Measurements from ENCODE around the gene CLDN8. TPM values are rescaled to one million over a fixed set of nuclear protein-coding genes. Genes with fewer than 3 reads are reported as not detected.

The CLDN8 gene
- total RNA-seq, 1 donor from 2014 or later = not detected

DNA sequence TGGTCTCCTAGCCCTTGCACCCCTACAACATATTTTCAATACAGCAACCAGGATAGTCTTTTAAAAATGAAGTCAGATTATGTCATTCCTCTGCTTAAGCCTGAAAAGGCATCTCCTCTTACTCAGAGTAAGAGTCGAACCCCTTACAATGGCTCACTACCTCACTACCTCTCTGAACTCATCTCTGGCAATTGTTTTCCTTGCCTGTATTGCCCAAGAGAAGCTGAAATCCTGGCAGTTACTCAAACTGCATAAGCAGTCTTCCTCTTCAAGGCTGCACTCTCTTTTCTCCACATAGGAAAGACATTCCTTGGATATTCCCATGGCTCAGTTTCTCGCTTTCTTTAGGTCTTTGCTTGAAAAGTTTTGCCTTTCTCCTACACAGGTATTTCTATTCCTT is 22.7 kb downstream of the CLDN8 start:
- TF ChIP-seq CTCF (IDR thresholded peaks at IDR 0.05; ENCODE audit: partially characterized antibody, unreplicated experiment) = no peak
- H3K27me3 Mint-ChIP-seq (ENCODE audit: unreplicated experiment) = no peaks in the 10 kb centered on the region
- no peak overlapping the region for H3K4me3 Mint-ChIP-seq (ENCODE audit: unreplicated experiment)
- no peaks in the 10 kb centered on the region for H3K4me1 Mint-ChIP-seq (ENCODE audit: low read depth, unreplicated experiment)
- H3K27ac Mint-ChIP-seq (ENCODE audit: unreplicated experiment) = no peak overlapping the region
- H3K9me3 Mint-ChIP-seq (ENCODE audit: unreplicated experiment) = no peaks in the 10 kb centered on the region
- no peaks in the 10 kb centered on the region for H3K36me3 Mint-ChIP-seq (ENCODE audit: unreplicated experiment)
- DNase-seq = no peak

DNA sequence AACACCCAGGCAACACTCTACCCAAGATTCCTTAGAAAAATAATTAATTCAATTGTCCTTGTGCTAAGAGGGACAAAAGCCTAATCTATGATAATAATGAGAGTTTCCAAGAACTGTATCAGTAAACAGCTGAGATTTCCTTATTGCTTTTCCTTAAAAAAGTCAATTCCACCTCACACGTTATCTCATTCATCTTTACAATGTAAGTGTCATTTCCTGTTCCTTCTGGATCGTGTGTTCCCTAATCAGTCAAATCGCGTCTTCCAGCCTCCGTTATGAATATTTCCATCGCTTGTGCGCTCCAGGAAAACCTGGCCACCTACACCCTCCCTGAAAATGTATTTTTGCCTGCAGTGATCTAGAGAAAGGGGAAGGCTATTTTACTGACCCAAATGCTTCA is 25.3 kb downstream of the CLDN8 start:
- H3K27ac Mint-ChIP-seq (ENCODE audit: unreplicated experiment) = no peak overlapping the region
- no peak for TF ChIP-seq CTCF (IDR thresholded peaks at IDR 0.05; ENCODE audit: partially characterized antibody, unreplicated experiment)
- no peaks in the 10 kb centered on the region for H3K36me3 Mint-ChIP-seq (ENCODE audit: unreplicated experiment)
- no peaks in the 10 kb centered on the region for H3K9me3 Mint-ChIP-seq (ENCODE audit: unreplicated experiment)
- no peak for DNase-seq
- H3K27me3 Mint-ChIP-seq (ENCODE audit: unreplicated experiment) = no peaks in the 10 kb centered on the region
- no peaks in the 10 kb centered on the region for H3K4me1 Mint-ChIP-seq (ENCODE audit: low read depth, unreplicated experiment)
- no peak overlapping the region for H3K4me3 Mint-ChIP-seq (ENCODE audit: unreplicated experiment)

DNA sequence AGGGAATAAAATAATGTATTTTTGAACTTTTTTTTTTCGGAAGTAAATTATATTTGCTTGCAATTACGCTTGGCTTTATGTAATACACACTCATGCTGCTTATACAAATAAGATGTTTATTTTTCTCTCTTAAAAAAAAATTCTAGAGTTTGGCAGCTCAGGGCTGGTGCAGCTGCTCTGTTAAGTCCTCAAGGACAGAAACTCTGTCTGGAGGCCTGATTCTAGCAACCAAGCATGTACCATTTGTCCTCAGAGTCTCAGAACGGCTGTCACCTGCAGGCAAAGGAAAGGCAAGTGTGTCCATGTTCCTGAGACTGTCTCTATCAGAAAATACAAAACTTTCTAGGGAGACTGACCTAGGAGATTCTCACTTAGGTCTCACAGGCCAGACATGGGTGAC is 26.1 kb downstream of the CLDN8 start:
- Mint-ChIP-seq H3K9me3 (ENCODE audit: unreplicated experiment) (no peaks in the 10 kb centered on the region), H3K36me3 (ENCODE audit: unreplicated experiment) (no peaks in the 10 kb centered on the region), H3K27me3 (ENCODE audit: unreplicated experiment) (no peaks in the 10 kb centered on the region), H3K4me3 (ENCODE audit: unreplicated experiment) (no peak overlapping the region), H3K4me1 (ENCODE audit: low read depth, unreplicated experiment) (no peaks in the 10 kb centered on the region), H3K27ac (ENCODE audit: unreplicated experiment) (no peak overlapping the region)
- DNase-seq = no peak
- no peak for TF ChIP-seq CTCF (IDR thresholded peaks at IDR 0.05; ENCODE audit: partially characterized antibody, unreplicated experiment)

GRCh38 chr21:30186242-30186641 is 29.7 kb downstream of the CLDN8 start:
- H3K9me3 Mint-ChIP-seq (ENCODE audit: unreplicated experiment) = no peaks in the 10 kb centered on the region
- no peaks in the 10 kb centered on the region for H3K36me3 Mint-ChIP-seq (ENCODE audit: unreplicated experiment)
- no peak overlapping the region for H3K27ac Mint-ChIP-seq (ENCODE audit: unreplicated experiment)
- no peak overlapping the region for H3K4me3 Mint-ChIP-seq (ENCODE audit: unreplicated experiment)
- H3K4me1 Mint-ChIP-seq (ENCODE audit: low read depth, unreplicated experiment) = no peaks in the 10 kb centered on the region
- DNase-seq = no peak
- TF ChIP-seq CTCF (IDR thresholded peaks at IDR 0.05; ENCODE audit: partially characterized antibody, unreplicated experiment) = no peak
- no peaks in the 10 kb centered on the region for H3K27me3 Mint-ChIP-seq (ENCODE audit: unreplicated experiment)

DNA sequence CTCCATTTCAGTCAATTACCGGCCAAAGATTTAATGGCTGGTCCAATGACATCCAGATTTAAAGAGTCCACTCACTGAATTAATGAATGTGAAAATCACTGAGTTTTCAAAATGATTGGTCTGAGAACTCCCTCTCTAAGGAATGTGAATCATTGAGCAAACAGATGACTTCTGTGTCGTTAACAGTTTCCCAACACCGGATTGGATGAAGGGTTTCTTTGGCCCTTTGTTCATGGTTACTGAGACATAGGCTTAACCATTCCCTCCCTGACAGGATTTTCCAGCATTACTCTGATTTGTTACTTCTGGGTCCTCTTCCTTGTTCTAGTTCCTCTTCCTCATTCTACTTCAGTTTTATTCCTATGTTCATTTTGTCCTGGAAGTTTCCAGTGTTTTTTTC is 47.8 kb downstream of the CLDN8 start:
- Mint-ChIP-seq H3K27me3 (ENCODE audit: unreplicated experiment) (peaks cover 1% of the 10 kb centered on the region), H3K36me3 (ENCODE audit: unreplicated experiment) (no peaks in the 10 kb centered on the region), H3K27ac (ENCODE audit: unreplicated experiment) (no peak overlapping the region)

More for the DNA sequence above, 47.8 kb downstream of the CLDN8 start:
- no peak for TF ChIP-seq CTCF (IDR thresholded peaks at IDR 0.05; ENCODE audit: partially characterized antibody, unreplicated experiment)
- DNase-seq = no peak
- Mint-ChIP-seq H3K4me3 (ENCODE audit: unreplicated experiment) (no peak overlapping the region), H3K4me1 (ENCODE audit: low read depth, unreplicated experiment) (no peaks in the 10 kb centered on the region), H3K9me3 (ENCODE audit: unreplicated experiment) (no peaks in the 10 kb centered on the region)
